Measurements from ENCODE around the gene RGS6. TPM values are rescaled to one million over a fixed set of nuclear protein-coding genes. Genes with fewer than 3 reads are reported as not detected.

Gene RGS6
- total and polyA plus RNA-seq, 2 of the 4 experiments (the other 2 are of a cell fraction), result not detected

GRCh38 chr14:72574715-72575114, 642.5 kb downstream of the RGS6 start:
- intact Hi-C loops (cut with micrococcal nuclease), result no loop called here
- no peak overlapping the region for H2BK15ac ChIP-seq (ENCODE audit: low read depth, low read length)
- no peaks in the 10 kb centered on the region for H3K9me3 ChIP-seq (ENCODE audit: control insufficient read depth, insufficient read depth, low read length)
- H4K20me1 ChIP-seq (ENCODE audit: insufficient read depth, low read length), result no peaks in the 10 kb centered on the region
- peaks cover 13% of the 10 kb centered on the region for H3K27me3 ChIP-seq (ENCODE audit: control insufficient read depth, insufficient read depth, low read length)
- POLR2A ChIA-PET (ENCODE audit: unreplicated experiment), result no interaction called here
- no peaks in the 10 kb centered on the region for H3K36me3 ChIP-seq (ENCODE audit: control insufficient read depth, insufficient read depth, low read length)
- H2BK120ac ChIP-seq (ENCODE audit: low read depth, low read length), result no peak overlapping the region
- H3K79me1 ChIP-seq (ENCODE audit: low read depth in 1 of 2, low read length in 2 of 2), result no peaks in the 10 kb centered on the region
- no peak overlapping the region for H2BK5ac ChIP-seq (ENCODE audit: low read depth, low read length, poor library complexity, severe bottlenecking)
- H3K4ac ChIP-seq (ENCODE audit: low read depth, low read length), result no peak overlapping the region
- in situ Hi-C loops (cut with MboI; ENCODE audit: low sequenced_read_pairs), result no loop called here
- H3K4me2 ChIP-seq (ENCODE audit: low read depth, low read length), result no peak overlapping the region
- H2AK9ac ChIP-seq (replicated peaks; ENCODE audit: low read depth, low read length, poor library complexity), result no peak overlapping the region
- H3K4me3 ChIP-seq (ENCODE audit: insufficient read depth, low read depth, low read length), result no peak overlapping the region
- DNase-seq, result no peak
- H2BK20ac ChIP-seq (ENCODE audit: low read depth, low read length), result no peak overlapping the region
- H3K14ac ChIP-seq (replicated peaks; ENCODE audit: low read depth, low read length), result no peak overlapping the region
- no peak for TF ChIP-seq BHLHE40 (IDR thresholded peaks at IDR 0.05; ENCODE audit: low read depth, low read length)
- TF ChIP-seq RCOR1 (IDR thresholded peaks at IDR 0.05; ENCODE audit: insufficient replicate concordance, low read length), result no peak
- TF ChIP-seq MAZ (IDR thresholded peaks at IDR 0.05; ENCODE audit: borderline replicate concordance, low read depth, low read length), result no peak
- no peak for TF ChIP-seq USF2 (IDR thresholded peaks at IDR 0.05; ENCODE audit: low read depth, low read length)
- no peak for TF ChIP-seq FOS (IDR thresholded peaks at IDR 0.05; ENCODE audit: low read depth, low read length)
- TF ChIP-seq MAFK (IDR thresholded peaks at IDR 0.05; ENCODE audit: low read depth, low read length), result no peak
- TF ChIP-seq SMC3 (IDR thresholded peaks at IDR 0.05; ENCODE audit: low read depth, low read length), result no peak
- no peak for TF ChIP-seq ELK1 (IDR thresholded peaks at IDR 0.05; ENCODE audit: borderline replicate concordance, low read depth, low read length)
- no peak overlapping the region for H3K18ac ChIP-seq (ENCODE audit: low read depth, low read length)
- peaks cover 4% of the 10 kb centered on the region for H3K4me1 ChIP-seq (ENCODE audit: control insufficient read depth, insufficient read depth, low read length)
- no peak overlapping the region for H3K23ac ChIP-seq (ENCODE audit: low read depth, low read length)
- ATAC-seq (ENCODE audit: low read depth), result no peak
- no TSS peak for BruUV-seq (replicated peaks)
- H3K9ac ChIP-seq (ENCODE audit: low read depth, low read length), result no peak overlapping the region
- no peak overlapping the region for H3K56ac ChIP-seq (ENCODE audit: extremely low read depth, insufficient read depth, low read length)
- H4K5ac ChIP-seq (ENCODE audit: low read depth, low read length), result no peak overlapping the region
- no peak overlapping the region for H4K91ac ChIP-seq (ENCODE audit: insufficient read depth, low read depth, low read length)
- H3K9me1 ChIP-seq (ENCODE audit: insufficient read depth, low read length), result no peaks in the 10 kb centered on the region
- no peak overlapping the region for H2AFZ ChIP-seq (replicated peaks; ENCODE audit: low read length, poor library complexity)
- CTCF ChIA-PET, result no interaction called here
- no peak overlapping the region for H2AK5ac ChIP-seq (ENCODE audit: low read depth, low read length)
- H3K27ac ChIP-seq (ENCODE audit: insufficient read depth, low read length), result no peak overlapping the region
- WGBS, 2 experiments (ENCODE audit: extremely low coverage in 2 of 2, insufficient read length in 1 of 2), result 100% methylated on average over 1 of the region's 1 CpG; no CpG with 5 or more reads in 1 of the 2 experiments
- H4K8ac ChIP-seq (ENCODE audit: low read depth in 2 of 2, low read length in 2 of 2), result no peak overlapping the region
- dilution Hi-C loops (cut with HindIII; ENCODE audit: low sequenced_read_pairs, unreplicated experiment), result no loop called here
